ENCODE measurements around the gene LRMDA.

The LRMDA gene

GRCh38 chr10:75402486-75403143, 28.8 kb upstream of the LRMDA start:
- DNase-seq: no peak

GRCh38 chr10:75403144-75403938, 28.1 kb upstream of the LRMDA start:
- DNase-seq: no peak

- DNase-seq: no peak
Measured at GRCh38 chr10:75403939-75404814, 27.2 kb upstream of the LRMDA start.

GRCh38 chr10:75404815-75405597, 26.4 kb upstream of the LRMDA start:
- no peak for DNase-seq

- no peak for DNase-seq
Measured at GRCh38 chr10:75405598-75406461, 25.6 kb upstream of the LRMDA start.

DNA sequence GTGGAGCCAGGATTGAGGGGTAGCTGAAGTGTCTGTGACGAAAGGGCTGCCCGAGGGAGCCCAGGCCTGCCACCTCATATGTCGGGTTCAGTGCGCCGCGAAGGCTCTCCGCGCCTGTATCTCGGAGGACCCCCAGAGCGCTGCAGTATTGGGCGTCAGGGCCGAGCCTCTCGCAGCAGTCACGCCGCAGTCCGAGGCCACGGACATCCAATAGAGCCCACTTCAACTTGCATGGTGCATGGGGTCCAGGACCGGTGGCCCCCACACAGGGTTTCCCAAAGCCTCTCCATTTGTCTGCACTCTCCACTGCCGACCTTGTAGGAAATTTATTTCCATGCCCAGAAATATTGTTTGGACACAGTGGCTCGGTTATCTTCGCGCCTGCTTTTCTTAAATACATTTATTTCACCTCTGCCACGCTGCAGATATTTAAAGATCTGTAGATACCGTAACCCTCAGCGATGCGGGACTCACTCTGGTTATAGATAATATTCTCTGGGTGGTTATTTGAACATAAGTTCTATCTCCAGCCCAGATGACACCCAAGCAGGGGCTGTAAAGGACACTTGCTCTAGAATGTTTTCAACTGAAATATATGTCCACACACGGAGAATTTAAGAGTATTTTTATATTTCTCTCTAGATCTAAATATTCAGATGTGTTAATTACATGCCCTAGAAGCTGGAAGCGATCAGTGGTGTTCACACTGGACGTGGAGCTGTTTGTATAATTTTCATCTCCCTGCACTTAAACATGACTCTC, 24.8 kb upstream of the LRMDA start:
- DNase-seq: no peak

- DNase-seq: no peak
Measured at GRCh38 chr10:75407224-75407712, 24.2 kb upstream of the LRMDA start.

GRCh38 chr10:75407713-75408508, 23.5 kb upstream of the LRMDA start:
- no peak for DNase-seq

GRCh38 chr10:75408509-75408875, 22.9 kb upstream of the LRMDA start:
- DNase-seq: no peak

DNA sequence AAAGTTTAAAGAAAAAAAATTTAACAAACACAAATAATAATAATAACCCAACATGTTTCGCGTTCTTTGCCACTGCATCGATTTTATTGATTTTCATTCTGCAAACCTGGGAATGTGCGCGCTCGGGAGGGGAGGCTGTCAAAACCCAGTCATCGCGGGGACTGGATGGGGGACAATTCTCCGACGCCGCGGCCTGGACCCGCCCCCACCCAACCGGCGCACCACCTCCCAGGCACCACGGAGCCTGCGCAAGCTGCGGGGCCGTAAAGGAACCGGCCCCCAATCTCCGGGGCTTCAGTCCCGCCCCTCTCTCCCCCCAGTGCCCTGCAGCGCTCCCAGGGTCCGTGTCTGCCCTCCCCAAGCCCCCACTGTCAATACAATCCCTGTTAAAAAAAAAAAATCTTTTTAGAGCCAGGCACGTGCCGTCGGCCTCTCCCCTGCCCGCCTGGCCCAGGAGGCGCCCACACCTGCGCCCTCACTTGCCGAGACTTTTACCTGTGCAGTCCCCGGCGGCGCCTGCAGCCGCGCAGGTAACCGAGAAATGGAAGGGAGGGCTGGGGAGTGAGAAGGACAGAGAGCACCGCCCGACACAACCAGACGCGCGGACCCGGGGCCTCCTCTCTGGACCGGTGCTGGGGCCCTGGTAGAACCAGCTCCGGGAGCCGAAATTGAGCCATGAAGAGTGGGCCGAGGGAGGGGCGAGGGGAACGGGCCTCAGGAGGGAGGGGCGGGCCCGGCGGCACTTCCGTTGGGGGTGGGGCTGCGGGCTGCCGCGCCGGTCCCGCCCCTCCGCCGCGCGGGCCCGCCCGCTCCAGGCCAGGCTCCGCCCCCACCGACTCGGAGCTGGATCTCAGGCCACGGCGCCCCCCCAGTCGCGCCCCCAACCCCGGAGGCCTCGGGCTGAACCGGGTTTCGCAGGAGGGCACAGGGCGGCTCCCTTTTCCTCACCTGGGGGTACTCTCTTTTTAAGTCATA, 22.2 kb upstream of the LRMDA start:
- peak; percentile 39 for DNase-seq

DNA sequence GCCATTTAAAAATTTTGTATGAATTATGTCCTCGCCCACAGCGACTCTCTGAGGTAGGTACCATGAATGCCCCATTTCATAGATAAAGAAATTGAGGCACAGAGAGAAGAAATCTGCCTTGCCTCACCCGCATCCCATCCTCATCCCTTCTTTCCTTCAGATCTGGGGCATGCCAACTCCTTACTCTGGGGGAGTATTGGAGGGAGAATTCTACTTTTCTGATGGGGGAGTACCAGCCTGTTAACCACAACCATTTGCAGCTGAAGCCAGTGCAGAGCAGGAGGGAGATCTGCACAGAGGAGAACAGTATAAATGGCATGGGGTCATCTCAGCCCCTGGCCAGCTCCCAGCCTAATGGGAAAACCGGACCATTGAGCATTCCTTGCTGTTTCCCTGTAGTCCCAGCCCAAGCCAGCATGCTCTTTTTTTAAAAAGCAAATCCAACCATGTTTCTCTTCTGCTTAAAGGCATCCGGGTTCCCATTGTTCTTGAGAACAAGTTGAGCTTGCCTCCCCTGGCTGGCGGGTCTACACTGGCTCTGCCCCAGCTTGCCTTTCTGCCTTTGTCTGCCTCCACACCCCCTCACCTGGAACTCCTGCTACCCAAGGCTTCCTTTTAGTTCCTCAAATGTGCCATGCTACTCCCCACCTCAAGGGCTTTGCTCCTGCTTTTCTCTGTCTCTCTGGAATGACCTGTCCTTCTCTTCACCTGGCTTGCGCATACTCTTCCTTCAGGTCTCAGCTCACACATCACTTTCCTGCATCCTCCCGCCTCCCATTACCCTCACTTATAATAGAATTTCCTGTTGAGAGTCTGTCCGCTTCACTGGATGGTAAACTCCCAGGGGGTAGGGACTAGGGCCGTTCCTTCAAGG, 21.1 kb upstream of the LRMDA start:
- DNase-seq: no peak

GRCh38 chr10:75414527-75414926, 16.9 kb upstream of the LRMDA start:
- DNase-seq: no peak

DNA sequence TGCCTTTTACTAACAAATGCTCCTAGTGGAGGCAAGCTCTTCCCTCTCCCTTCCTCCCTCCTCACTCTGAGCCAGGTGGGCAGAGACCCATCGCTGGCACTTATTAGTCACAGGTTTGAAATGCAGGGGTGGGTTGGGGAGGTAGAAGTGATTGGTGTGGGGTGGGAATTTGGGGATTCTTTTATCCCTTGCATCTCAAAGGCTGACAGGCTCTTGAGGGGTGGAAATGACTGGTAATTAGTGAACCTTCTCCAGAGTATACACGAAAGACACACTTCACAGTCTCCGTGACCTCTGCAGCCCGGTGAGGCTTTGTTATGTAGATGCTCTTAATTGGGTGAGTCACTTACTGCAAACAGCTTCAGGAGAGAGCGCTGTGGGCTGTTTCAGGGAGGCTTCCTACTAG, 13.9 kb upstream of the LRMDA start:
- no peak for DNase-seq

- no peak for DNase-seq
Measured at GRCh38 chr10:75418293-75418692, 13.1 kb upstream of the LRMDA start.

DNA sequence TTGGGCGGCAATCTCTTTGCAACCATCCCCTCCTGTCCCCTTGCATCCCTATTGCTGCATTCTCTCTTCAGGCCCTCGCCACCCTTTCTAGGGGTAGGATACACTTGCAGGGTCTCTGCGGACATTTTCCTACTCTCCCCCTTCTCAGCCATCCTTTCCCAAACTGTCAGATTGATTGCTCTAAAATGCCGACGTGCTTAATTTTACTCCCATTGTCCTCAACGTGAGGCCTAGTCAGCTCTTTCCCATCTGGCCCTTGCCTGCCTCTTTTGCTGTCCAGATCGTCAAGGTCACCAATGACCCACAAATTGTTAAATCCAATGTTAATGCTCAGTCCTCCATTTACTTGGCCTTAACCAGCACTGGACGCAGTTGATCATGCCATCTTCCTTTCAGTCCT, 12.7 kb upstream of the LRMDA start:
- no peak for DNase-seq

DNA sequence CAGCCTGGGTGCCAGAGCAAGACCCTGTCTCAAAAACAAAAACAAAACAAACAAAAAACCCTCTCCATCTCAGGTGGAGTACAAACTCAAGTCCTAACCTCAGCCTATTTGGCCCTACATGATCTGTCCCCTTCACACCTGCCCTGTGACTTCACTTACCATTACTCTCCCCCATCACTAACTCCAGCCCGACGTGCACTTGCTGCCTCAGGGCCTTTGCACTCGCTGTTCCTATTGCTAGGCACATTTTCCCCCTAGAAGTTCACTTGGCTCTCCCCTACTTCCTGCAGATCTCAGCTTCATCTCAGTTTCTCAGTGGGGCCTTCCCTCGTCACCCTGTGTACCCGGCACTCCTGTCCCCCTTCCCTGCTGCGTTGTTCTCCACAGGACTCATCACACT, 8.5 kb upstream of the LRMDA start:
- DNase-seq: no peak

GRCh38 chr10:75424571-75424970, 6.9 kb upstream of the LRMDA start:
- DNase-seq: no peak
